Lower leg skin (tissue), 3 donors: ENCODE data around the gene AIM2.

Experiments
- POLR2A ChIP-seq, 2 donors: fragments of 450-650 bp; IDR thresholded peaks; one replicate each; pipeline ENCODE4 v1.6.1; 2016 to 2017; ENCODE audit warnings: antibody characterized with exemption in 2 of 2, mild to moderate bottlenecking in 1 of 2, moderate library complexity in 1 of 2
- TF ChIP-seq, protein P1 (sequence below), 3 donors: fragments of 450-650 bp; IDR thresholded peaks; one replicate each; pipeline ENCODE4 v1.5.1; 2016; ENCODE audit warnings: antibody characterized with exemption in 3 of 3, mild to moderate bottlenecking in 3 of 3, moderate library complexity in 2 of 3

DNA sequence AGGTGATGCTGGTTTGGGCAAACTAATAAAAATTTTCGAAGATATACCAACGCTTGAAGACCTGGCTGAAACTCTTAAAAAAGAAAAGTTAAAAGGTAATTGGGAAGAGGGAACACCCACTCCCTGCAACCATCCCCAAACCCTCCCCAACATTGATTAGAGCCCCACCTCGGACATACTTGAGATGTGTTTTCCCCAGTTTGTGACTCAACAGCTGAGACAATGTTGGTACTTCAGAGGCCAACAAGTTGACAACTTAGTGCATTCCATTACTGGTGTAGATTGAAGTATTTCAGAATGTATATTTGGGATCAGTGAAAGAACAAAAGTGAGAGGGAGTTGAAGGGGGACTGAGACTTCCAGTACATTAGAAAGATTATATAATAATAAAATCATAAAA, 61.7 kb downstream of the AIM2 start:
- no peak for TF ChIP-seq POLR2A (IDR thresholded peaks at IDR 0.05)
- TF ChIP-seq, protein P1, sequence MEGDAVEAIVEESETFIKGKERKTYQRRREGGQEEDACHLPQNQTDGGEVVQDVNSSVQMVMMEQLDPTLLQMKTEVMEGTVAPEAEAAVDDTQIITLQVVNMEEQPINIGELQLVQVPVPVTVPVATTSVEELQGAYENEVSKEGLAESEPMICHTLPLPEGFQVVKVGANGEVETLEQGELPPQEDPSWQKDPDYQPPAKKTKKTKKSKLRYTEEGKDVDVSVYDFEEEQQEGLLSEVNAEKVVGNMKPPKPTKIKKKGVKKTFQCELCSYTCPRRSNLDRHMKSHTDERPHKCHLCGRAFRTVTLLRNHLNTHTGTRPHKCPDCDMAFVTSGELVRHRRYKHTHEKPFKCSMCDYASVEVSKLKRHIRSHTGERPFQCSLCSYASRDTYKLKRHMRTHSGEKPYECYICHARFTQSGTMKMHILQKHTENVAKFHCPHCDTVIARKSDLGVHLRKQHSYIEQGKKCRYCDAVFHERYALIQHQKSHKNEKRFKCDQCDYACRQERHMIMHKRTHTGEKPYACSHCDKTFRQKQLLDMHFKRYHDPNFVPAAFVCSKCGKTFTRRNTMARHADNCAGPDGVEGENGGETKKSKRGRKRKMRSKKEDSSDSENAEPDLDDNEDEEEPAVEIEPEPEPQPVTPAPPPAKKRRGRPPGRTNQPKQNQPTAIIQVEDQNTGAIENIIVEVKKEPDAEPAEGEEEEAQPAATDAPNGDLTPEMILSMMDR (IDR thresholded peaks at IDR 0.05): no peak
